OCI-LY1 (cell line): Measurements from ENCODE around the gene ITSN1.

Experiments used
- H2AFZ ChIP-seq: fragments of 200-600 bp; sonication (generic), shearing (Covaris generic); 2 replicates; pipeline ENCODE4 v1.6.0; 2014; ENCODE audit warnings: antibody characterized with exemption, mild to moderate bottlenecking, low read length
- H3F3A ChIP-seq: fragments of 200-600 bp; sonication (generic), shearing (Covaris generic); 2 replicates; pipeline ENCODE4 v1.6.0; 2014; ENCODE audit warnings: mild to moderate bottlenecking, antibody characterized with exemption, low read length, moderate library complexity; ENCODE audit not compliant: insufficient read depth
- H3K27ac ChIP-seq: fragments of 200-600 bp; sonication (generic); 2 replicates; pipeline ENCODE4 v1.5.1; 2014; ENCODE audit warnings: low read length, mixed run types, mild to moderate bottlenecking, low read depth; ENCODE audit not compliant: poor library complexity, severe bottlenecking
- H3K27me3 ChIP-seq: fragments of 200-600 bp; sonication (generic); 2 replicates; pipeline ENCODE4 v1.6.0; 2014; ENCODE audit warnings: antibody characterized with exemption, mild to moderate bottlenecking, low read length, moderate library complexity; ENCODE audit not compliant: insufficient read depth
- H3K36me3 ChIP-seq: fragments of 200-600 bp; sonication (generic); 2 replicates; pipeline ENCODE4 v1.6.1; 2014; ENCODE audit warnings: mild to moderate bottlenecking, antibody characterized with exemption, low read length, moderate library complexity, mixed read lengths; ENCODE audit not compliant: insufficient read depth
- H3K4me1 ChIP-seq: fragments of 200-600 bp; sonication (generic); 2 replicates; pipeline ENCODE4 v1.5.1; 2014; ENCODE audit warnings: mild to moderate bottlenecking, low read length, moderate library complexity; ENCODE audit not compliant: insufficient read depth, severe bottlenecking
- H3K4me2 ChIP-seq: fragments of 200-600 bp; sonication (generic), shearing (Covaris generic); 2 replicates; pipeline ENCODE4 v1.6.1; 2014; ENCODE audit warnings: low read length
- H3K4me3 ChIP-seq: fragments of 200-600 bp; sonication (generic); 2 replicates; pipeline ENCODE4 v1.5.1; 2014; ENCODE audit warnings: low read length, low read depth, mild to moderate bottlenecking, mixed read lengths; ENCODE audit not compliant: poor library complexity, severe bottlenecking
- H3K79me2 ChIP-seq: fragments of 200-600 bp; shearing (Covaris generic); 2 replicates; pipeline ENCODE4 v1.6.1; 2016; ENCODE audit warnings: mixed run types, low read length, mixed read lengths; ENCODE audit not compliant: insufficient read depth
- H3K9ac ChIP-seq: fragments of 200-600 bp; sonication (generic), shearing (Covaris generic); 2 replicates; pipeline ENCODE4 v1.6.1; 2014; ENCODE audit warnings: mild to moderate bottlenecking, low read length, mixed read lengths
- H3K9me2 ChIP-seq: fragments of 200-600 bp; sonication (generic), shearing (Covaris generic); 2 replicates; pipeline ENCODE4 v1.6.1; 2014; ENCODE audit warnings: low read depth, mild to moderate bottlenecking, low read length, mixed read lengths
- H3K9me3 ChIP-seq: fragments of 200-600 bp; shearing (Covaris generic); 2 replicates; pipeline ENCODE4 v1.6.1; 2014; ENCODE audit warnings: low read length, mixed read lengths
- H4K20me1 ChIP-seq: fragments of 200-600 bp; sonication (generic), shearing (Covaris generic); 2 replicates; pipeline ENCODE4 v1.6.0; 2016; ENCODE audit warnings: mild to moderate bottlenecking, low read length; ENCODE audit not compliant: insufficient read depth
- CTCF ChIP-seq: fragments of 200-600 bp; sonication (generic), shearing (Covaris generic); IDR thresholded peaks from 2 replicates; pipeline ENCODE4 v1.5.1; 2017; ENCODE audit warnings: mild to moderate bottlenecking, antibody characterized with exemption, low read length, moderate library complexity, mixed read lengths
- EZH2 ChIP-seq: fragments of 200-600 bp; sonication (generic), shearing (Covaris generic); IDR thresholded peaks from 2 replicates; pipeline ENCODE4 v1.8.0; 2017; ENCODE audit warnings: borderline replicate concordance, mixed run types, mild to moderate bottlenecking, antibody characterized with exemption, low read length, moderate library complexity, mixed read lengths

Gene ITSN1

GRCh38 chr21:33666153-33666552 is 23.9 kb downstream of the ITSN1 start:
- Histone ChIP-seq H3F3A (no peaks in the 10 kb centered on the region), H4K20me1 (no peaks in the 10 kb centered on the region), H3K4me2 (no peak overlapping the region), H3K4me3 (no peak overlapping the region), H3K9me2 (no peaks in the 10 kb centered on the region), H3K9me3 (no peaks in the 10 kb centered on the region), H3K27ac (no peak overlapping the region), H3K9ac (no peak overlapping the region), H3K36me3 (no peaks in the 10 kb centered on the region; the same call in 1 of the 2 replicates), H3K27me3 (peaks cover 5% of the 10 kb centered on the region; the same call in 1 of the 2 replicates), H2AFZ (no peak overlapping the region), H3K4me1 (no peaks in the 10 kb centered on the region), H3K79me2 (no peaks in the 10 kb centered on the region)
- TF ChIP-seq EZH2 = no peak
- TF ChIP-seq CTCF = no peak

- H3K79me2 ChIP-seq = no peaks in the 10 kb centered on the region
- no peak overlapping the region for H3K4me2 ChIP-seq
- no peaks in the 10 kb centered on the region for H4K20me1 ChIP-seq
Observed at GRCh38 chr21:33667636-33668035, 25.3 kb downstream of the ITSN1 start.

GRCh38 chr21:33668180-33668579 is 25.9 kb downstream of the ITSN1 start:
- no peak overlapping the region for H3K4me3 ChIP-seq
- H3K9ac ChIP-seq = no peak overlapping the region
- no peaks in the 10 kb centered on the region for H3K36me3 ChIP-seq
- H3K79me2 ChIP-seq = no peaks in the 10 kb centered on the region
- no peaks in the 10 kb centered on the region for H4K20me1 ChIP-seq
- no peak overlapping the region for H3K4me2 ChIP-seq
- H3K9me2 ChIP-seq = no peaks in the 10 kb centered on the region
- no peak overlapping the region for H2AFZ ChIP-seq
- H3K27ac ChIP-seq = no peak overlapping the region
- no peaks in the 10 kb centered on the region for H3K4me1 ChIP-seq
- H3F3A ChIP-seq = no peaks in the 10 kb centered on the region
- TF ChIP-seq EZH2 (no peak), CTCF (no peak)
- H3K27me3 ChIP-seq = peaks cover 4% of the 10 kb centered on the region; the same call in 1 of the 2 replicates
- no peaks in the 10 kb centered on the region for H3K9me3 ChIP-seq

More at GRCh38 chr21:33667636-33668035, 25.3 kb downstream of the ITSN1 start:
- Histone ChIP-seq H3K36me3 (no peaks in the 10 kb centered on the region), H3K9me2 (no peaks in the 10 kb centered on the region), H3K4me1 (no peaks in the 10 kb centered on the region), H3K27me3 (peaks cover 4% of the 10 kb centered on the region; the same call in 1 of the 2 replicates), H3K9me3 (no peaks in the 10 kb centered on the region), H3K4me3 (no peak overlapping the region), H3K9ac (no peak overlapping the region), H3K27ac (no peak overlapping the region), H2AFZ (no peak overlapping the region), H3F3A (no peaks in the 10 kb centered on the region)
- TF ChIP-seq CTCF = no peak
- TF ChIP-seq EZH2 = no peak
